HG03066 (cell line): ENCODE measurements around the gene PIM3.
A peak's percentile ranks its signal among the peaks of the same experiment; 100 is the strongest.

ENCODE experiments used
- ATAC-seq: cut with Tn5 transposase; IDR thresholded peaks from one replicate; pipeline ENCODE4 v1.9.1; 2021; ENCODE audit warnings: low read depth; ENCODE audit not compliant: unreplicated experiment

Gene PIM3

DNA sequence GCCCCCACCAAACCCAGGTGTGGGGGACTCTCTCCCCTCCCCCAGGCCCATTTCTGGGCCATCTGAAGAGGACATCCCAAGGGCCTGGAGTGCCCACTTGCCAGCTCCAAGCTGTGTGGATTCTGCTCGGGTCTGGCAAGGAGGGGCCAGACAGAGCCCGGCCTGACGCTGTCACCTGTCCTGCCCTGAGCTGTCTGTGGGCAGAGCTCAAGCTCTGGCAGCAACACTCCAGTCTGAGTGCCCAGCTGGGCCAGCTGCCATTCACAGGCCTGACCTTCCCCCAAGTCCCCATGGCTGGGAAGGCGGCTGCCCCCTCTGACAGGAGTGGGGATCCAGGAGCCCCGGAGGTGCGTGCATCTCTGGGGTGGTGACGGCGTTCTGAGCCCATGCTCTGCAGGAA is 6.2 kb upstream of the PIM3 start:
- no peak for ATAC-seq

DNA sequence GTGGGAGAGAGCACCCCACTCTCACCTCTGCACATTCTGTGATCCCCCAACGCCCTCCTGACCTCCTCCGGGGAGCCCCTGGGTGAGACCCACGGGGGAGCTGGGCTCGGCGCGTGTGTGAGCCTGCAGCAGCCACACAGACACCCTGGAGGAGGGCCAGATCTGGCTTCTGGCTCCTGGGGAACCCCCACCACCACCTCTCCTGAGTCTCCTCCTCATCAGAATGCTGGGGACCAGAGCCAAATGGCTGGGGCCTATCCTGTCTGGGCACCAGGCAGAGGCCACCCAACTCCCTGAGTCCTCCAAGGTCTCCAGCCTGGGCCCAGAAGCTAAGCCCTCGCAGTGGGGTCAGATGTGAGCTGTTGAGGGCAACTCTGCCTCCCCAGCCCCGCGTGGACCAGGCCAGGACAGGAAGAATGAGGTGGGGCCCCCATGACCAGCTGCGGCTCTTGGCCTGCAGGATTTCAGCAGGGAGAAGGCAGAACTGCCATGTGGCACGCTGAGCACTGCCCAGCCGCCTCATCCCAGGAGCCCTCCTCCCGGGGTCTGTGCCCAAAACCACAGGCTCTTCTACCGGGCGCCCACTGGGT is 5.5 kb upstream of the PIM3 start:
- no peak for ATAC-seq

DNA sequence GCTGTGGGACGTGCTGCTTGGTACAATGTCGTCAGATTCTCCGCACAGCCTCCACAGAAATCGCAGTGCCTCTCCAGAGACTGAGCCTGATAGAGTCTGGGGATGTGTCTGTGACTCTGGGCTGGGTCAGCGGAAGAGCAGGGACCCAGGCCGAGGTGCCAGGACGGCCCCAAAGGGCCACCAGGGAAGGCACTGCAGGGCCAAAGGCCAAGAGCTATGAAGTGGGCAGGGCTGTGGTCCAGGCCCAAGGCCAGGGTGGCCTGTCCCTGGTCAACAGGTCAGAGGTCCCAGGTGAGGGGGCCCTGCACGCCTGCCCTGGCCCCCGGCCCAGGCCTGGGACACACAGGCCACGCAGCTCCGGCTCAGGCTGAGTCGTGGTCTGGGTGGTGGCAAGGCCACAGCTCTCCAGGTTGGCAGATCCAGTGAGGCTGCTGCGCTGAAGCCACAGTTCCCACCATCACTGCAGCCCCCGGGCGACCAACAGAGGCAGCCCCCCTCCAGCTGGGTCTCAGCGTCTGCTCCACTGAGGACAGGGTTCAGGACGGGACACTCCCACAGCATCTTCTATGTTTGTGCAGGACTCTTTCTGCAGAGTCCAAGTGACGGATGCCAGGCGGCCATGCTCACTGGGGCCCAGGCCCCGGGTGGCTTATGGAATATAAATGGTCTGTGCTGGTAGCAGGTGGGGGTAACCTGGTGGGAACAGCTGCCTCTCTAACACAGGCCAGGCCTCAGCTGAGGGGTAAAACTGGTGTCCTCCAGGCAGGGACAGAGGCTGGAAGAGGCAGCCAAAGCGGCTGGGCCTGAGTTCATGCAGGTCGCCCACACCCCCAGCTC is 4.8 kb upstream of the PIM3 start:
- no peak for ATAC-seq

DNA sequence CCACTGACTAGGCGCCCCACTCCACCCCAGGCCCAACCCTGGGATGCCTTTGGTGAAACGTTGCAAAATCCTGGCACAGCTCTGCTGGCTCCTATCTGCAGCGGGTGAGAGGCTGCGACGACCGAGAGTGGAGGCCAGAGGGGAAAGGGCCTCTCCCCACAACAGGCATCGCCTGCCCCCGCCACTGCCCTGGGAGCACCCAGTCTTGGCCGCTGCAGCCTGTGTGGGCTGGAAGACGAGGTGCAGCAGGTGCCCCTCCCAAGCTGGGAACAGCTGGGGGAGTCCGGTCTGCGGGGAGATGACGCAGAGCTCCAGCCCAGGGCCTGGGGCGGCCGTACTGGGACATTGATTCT is 4.2 kb upstream of the PIM3 start:
- no peak for ATAC-seq

DNA sequence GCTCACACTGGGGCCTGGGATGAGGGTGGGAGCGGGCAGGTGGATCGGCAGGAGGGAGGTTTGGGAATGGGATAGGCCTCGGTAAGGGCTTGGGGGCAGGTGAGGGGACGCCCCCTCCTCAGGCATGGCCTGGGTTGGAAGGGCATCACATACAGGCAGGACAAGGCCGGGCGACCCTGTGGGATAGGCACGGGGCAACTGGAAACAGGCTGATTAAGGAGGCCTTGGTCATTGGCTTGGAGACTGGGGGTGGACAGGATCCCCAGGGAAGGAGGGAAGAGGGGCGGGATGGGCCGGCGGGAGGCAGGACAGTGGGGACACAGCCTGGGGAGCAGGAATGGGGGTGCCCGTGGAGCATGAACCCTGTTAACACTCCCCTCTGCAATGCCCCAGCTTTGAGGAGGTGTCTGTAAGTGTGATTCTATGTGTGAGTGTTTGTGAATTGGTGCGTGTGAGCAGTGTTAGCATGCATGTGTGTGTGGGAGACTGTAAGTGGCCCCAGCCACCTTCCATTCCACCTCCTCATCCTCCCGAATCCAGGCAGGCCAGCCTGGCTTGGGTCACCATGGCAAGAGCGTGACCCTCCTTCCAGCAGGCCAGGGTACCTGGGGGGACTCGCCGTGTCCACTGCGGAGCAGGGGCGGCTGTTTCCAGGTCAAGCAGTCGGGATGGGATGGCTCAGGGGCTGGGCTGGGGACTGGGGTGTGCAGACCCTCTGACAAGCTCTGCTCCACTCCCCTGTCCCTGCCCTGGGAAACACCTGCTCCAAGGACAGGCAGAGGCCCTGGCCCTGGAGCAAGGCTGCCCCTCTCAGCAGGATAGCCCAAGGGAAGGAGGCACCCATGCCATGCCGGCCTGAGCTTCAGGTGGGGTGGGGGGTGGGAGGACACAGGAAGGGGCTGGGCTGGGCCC is 3.4 kb upstream of the PIM3 start:
- no peak for ATAC-seq

DNA sequence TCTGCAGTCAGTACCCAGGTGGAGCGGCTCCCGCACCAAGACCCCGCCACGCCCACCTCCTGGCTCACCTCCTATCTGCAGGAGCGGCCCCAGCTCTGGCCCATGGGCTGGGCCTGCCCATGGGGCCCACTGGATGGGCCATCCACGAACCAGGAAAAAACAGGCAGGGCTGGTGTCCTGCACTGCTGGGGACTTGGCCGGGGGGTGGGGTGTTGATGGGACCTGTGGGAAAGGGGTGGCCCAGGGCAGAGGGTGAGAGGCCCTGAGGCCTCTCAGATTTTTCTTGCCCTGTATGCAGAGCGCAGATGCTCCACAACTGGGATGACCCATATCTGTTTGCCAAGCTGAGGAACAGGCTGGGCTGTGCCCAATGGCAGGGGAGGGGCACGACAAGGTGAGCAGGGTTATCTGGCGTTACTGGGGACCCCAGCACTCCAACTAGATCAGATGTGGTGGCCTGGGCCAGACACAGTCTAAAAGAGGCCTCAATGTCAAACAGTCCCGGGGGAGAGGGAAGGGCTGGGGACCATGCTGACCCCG is 2.7 kb upstream of the PIM3 start:
- ATAC-seq: no peak

DNA sequence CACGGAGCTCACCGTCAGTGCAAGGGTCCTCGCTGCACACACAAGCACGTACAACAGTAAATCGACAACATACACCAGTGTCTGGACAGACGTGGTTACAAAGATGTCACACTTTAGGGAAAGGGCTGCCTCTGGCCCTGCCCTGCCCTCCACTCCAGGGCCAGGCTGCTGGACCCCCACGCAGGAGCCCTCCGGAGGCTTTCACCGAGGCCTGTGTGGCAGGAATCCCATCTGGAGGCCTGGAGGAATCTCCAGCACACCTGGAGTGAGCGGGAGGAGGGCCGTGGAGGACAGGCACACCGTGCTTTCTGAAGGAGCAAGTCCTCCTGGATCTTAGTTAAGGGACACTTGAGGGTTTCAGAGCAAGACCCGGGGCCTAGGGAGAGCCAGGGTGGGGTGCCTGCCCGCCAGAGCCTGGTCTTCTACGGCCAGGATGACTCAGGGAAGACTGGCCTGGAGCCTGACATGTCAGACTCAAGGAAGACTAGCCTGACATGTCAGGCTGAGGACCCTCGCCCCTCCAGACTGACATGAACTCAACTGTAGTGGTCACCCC is 2.1 kb upstream of the PIM3 start:
- no peak for ATAC-seq

DNA sequence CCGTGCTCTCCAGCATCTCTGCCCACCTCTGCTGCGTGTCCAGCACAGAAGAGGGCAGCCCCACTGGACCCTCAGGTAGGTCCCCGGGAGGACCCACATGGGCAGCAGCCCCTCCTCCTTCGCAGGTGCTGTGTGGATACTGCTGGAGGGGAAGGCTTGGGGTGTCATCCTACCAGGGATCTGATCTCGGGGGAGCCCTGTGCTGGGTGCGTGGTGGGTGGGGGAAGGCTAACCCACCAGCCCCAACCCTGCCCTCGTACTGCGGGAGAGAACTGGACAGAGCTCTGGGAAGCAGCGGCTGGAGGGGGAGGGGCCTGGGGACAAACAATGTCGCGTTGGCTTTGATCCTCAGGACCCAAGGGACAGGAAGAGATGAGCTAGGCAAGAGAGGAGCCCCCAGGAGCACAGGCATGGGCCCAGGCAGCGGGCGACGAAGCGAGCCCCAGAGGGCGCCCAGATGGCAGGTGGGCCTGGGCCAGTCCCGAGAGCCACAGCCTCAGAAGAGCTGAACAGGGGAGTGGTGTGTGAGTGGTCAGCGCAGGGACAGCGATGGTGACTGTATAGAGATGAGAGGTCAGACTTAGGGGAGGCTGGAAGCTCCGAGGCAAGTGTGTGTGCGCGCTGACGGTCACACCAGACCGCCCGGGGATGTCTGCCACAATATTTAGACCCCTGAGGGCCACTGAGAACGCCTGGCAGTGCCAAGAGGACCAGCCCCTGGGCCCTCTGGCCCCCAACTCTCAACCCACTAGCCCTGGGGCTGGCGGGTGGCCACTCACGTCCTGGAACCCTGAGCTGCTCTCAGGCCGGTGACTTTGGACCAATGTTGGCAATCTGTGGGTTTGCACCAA is 1.4 kb upstream of the PIM3 start:
- no peak for ATAC-seq

DNA sequence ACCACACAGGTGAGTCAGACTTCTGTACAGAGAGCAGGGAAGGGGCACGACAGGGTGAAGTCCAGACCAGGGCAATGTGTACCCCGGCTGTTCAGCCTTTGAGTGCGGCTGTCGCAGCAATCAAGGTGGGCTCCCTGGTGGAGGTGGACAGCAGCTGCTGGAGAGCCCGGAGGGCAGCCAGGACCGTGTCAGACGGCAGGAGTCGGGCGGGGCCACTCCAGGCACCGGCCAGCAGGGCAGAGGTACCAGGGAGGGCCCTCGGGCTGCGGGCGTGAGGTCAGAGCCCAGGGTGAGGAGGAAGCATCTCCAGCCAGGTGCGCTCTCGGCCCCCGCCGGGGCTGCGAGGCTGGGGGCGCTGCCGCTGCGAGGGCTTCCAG is 802 bp upstream of the PIM3 start:
- ATAC-seq: peak; percentile 5

DNA sequence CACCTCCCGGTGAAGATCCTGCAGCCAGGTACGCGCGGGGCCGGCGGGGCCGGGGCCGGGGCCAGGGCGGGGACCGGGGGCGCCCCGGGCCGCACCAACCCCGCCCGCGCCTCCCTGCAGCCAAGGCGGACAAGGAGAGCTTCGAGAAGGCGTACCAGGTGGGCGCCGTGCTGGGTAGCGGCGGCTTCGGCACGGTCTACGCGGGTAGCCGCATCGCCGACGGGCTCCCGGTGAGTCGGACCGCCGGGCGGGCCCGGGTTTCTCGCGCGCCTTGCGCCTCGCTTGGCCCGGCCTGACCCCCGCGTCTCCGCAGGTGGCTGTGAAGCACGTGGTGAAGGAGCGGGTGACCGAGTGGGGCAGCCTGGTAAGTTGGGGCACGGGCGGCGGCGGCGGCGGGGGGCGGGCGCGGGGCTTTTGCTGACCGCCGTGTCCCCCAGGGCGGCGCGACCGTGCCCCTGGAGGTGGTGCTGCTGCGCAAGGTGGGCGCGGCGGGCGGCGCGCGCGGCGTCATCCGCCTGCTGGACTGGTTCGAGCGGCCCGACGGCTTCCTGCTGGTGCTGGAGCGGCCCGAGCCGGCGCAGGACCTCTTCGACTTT is 531 bp downstream of the PIM3 start:
- ATAC-seq: no peak

DNA sequence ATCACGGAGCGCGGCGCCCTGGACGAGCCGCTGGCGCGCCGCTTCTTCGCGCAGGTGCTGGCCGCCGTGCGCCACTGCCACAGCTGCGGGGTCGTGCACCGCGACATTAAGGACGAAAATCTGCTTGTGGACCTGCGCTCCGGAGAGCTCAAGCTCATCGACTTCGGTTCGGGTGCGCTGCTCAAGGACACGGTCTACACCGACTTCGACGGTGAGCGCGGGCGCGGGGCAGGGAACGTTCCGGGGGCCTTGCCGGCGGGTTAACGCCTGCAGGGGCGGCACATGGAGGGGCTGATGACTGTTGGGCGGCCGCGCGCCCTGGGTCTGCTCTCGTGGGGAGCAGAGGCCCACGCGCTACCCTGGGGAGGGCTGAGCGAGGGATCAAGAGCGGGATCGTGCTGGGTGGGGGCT is 1.0 kb downstream of the PIM3 start:
- ATAC-seq: no peak

DNA sequence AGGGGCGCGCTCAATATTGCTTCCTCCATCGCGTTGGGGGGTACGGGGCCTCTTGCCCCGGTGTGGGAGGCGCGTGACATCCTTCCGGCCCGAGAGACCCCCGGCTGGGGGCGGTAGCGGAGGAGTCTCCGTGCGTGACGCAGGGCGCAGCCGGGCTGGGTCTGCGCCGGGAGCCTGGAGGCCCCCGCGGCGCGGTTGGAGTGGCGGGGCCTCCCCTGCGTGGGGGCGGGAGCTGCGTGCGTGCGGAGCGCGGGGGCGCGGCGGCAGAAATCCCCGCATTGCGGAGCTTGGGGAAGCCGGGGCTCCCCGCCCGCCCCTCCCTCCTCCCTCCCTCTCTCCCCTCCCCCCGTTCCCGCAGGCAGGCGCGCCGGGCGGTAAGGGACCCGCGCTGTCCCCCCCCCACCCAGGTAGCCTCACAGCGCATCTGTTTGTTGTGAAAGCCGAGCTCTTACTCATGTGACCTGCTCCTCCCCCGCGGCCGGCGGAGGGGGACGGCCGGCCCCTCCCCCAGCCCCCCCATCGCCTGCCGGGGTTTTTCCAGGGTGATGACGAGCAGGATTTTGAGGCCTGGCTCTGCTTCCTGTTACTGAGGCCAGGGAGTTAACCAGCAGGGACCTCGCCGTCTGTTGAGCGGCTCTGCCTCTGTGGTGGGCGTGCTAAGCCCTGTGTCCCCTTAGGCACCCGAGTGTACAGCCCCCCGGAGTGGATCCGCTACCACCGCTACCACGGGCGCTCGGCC is 1.6 kb downstream of the PIM3 start:
- ATAC-seq: no peak

DNA sequence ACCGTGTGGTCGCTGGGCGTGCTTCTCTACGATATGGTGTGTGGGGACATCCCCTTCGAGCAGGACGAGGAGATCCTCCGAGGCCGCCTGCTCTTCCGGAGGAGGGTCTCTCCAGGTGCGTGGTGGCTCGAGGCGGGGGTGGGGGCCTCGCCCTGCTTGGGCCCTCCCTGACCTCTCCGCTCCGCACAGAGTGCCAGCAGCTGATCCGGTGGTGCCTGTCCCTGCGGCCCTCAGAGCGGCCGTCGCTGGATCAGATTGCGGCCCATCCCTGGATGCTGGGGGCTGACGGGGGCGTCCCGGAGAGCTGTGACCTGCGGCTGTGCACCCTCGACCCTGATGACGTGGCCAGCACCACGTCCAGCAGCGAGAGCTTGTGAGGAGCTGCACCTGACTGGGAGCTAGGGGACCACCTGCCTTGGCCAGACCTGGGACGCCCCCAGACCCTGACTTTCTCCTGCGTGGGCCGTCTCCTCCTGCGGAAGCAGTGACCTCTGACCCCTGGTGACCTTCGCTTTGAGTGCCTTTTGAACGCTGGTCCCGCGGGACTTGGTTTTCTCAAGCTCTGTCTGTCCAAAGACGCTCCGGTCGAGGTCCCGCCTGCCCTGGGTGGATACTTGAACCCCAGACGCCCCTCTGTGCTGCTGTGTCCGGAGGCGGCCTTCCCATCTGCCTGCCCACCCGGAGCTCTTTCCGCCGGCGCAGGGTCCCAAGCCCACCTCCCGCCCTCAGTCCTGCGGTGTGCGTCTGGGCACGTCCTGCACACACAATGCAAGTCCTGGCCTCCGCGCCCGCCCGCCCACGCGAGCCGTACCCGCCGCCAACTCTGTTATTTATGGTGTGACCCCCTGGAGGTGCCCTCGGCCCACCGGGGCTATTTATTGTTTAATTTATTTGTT is 2.4 kb downstream of the PIM3 start:
- no peak for ATAC-seq

DNA sequence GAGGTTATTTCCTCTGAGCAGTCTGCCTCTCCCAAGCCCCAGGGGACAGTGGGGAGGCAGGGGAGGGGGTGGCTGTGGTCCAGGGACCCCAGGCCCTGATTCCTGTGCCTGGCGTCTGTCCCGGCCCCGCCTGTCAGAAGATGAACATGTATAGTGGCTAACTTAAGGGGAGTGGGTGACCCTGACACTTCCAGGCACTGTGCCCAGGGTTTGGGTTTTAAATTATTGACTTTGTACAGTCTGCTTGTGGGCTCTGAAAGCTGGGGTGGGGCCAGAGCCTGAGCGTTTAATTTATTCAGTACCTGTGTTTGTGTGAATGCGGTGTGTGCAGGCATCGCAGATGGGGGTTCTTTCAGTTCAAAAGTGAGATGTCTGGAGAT is 3.1 kb downstream of the PIM3 start:
- ATAC-seq: no peak

DNA sequence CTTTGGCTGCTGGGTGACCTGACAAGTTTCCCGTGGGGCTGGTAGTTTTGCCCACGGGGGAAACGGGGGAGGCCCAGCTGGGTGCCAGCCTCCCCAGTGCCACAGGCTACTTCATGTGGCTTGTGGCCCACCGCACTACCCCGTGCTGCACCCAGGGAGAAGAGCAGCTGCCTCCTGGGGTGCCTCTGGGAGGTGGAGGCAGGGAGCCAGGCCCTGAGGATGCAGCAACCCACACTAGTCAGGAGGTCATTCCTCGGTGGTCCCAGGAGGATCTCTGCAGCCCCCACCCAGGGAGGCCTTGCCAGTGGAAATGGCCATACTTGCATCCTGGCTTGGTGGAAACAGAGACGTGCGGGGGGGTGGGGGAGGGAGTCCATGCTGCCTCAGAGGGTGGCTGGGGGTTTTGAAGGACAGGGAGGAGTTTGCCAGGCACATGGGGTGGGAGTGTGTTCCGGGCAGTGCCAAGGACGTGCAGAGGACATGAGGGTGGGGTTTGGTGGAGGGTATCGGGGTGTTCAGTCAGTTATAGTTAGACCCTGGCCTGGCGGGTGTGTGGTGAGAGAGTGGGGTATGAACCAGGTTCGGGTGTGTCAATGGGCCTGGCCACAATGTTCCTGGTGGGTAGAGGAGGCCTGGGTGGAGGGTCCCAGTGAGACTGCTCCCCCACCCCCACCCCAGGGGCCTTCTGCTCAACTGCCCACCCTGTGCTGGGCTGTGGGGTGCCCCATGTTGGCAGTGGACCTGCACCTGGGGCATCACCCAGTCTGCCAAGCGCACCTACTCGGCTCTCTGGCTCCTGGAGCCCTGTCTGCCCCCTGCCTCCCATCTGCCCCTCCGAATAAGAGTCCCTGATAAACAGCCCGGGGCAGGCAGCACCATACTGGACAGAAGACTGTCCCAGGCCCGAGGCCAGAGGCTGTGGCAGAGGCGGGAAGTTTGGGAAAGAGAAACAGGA is 3.8 kb downstream of the PIM3 start:
- ATAC-seq: no peak

DNA sequence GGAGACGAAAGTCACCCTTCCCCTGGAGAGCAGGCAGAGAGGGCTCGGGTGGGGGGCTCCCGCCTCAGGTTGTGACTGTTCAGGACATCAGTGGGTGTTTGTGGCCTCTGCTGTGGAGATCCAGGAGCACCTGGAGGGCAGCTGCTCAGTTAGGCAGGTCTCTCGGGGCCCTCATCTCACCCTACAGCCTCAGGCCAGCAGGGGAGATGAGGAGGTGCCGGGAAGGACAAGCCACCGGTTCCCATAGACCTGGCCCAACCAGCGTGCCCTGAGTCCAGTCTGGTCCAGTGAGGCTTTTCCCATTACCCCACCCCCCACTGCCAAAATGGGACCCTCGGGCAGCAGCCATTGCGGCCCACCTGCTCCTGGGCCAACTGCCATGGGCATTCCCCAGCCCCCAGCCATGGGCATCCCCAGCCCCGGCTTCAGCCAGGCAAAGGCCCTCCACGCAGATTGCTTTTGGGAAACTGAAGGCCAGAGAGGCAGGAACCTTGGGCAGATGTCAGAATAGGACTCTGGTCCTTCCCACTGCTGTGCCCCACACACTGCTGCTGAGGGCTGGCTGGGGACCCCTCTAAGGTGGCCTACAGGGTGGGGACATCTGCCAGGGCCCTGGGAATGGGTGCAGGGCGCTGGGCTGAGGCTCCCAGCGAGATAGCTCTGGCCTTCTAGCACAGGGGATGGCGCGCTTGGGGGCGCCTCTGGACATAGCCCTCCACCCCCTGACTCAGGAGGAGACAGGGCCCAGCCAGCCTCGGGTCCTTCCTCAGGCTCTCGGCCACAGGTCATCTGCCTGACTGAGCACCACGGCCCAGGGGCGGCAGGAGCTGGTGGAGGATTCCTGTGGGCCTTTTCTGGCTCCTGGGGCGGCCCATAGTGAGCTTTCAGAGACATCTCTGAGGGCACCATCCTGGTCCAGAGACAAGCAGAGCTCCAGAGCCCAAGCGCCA is 4.8 kb downstream of the PIM3 start:
- ATAC-seq: no peak
